IMR-90 (cell line): ENCODE data around the gene PEX11G. TPM values are rescaled to one million over a fixed set of nuclear protein-coding genes. Genes with fewer than 3 reads are reported as not detected.
A peak's percentile ranks its signal among the peaks of the same experiment; 100 is the strongest.

Experiments used
- ATAC-seq: fragments of 200-7000 bp; cut with Tn5 transposase; 2 replicates; pipeline ENCODE4 v1.9.1; 2020; ENCODE audit warnings: low read depth, mild to moderate bottlenecking, moderate library complexity
- BruUV-seq: library from RNA; stranded (reverse); fragments of 400-500 nt; replicated peaks from 2 replicates; lab custom pipeline; 2021; lab: Mats Ljungman, UMichigan
- CTCF ChIA-PET: fragments of 300-600 bp; formaldehyde crosslinking; extraction: SDS; loops from one replicate; lab custom pipeline; 2021; ENCODE audit warnings: antibody characterized with exemption; lab: Yijun Ruan, JAX
- POLR2A ChIA-PET: fragments of 300-600 bp; sonication (Branson Sonifier 250); formaldehyde crosslinking; loops from one replicate; lab custom pipeline; 2022; ENCODE audit warnings: antibody characterized with exemption; ENCODE audit not compliant: unreplicated experiment; lab: Charles Lee
- DNase-seq: peaks from one replicate; pipeline ENCODE4 v3.0.0; 2013
- H2AFZ ChIP-seq: replicated peaks from 2 replicates; pipeline ENCODE3; 2013; ENCODE audit warnings: low read length, mild to moderate bottlenecking; ENCODE audit not compliant: poor library complexity
- H2AK5ac ChIP-seq: 2 replicates; pipeline ENCODE4 v1.6.1; 2013; ENCODE audit warnings: low read depth, low read length, inconsistent platforms
- H2AK9ac ChIP-seq: replicated peaks from 2 replicates; pipeline ENCODE3; 2013; ENCODE audit warnings: mild to moderate bottlenecking, low read depth, low read length, moderate library complexity; ENCODE audit not compliant: poor library complexity
- H2BK120ac ChIP-seq: 2 replicates; pipeline ENCODE4 v1.6.1; 2013; ENCODE audit warnings: low read depth, low read length, inconsistent platforms
- H2BK15ac ChIP-seq: 3 replicates; pipeline ENCODE4 v1.6.1; 2013; ENCODE audit warnings: low read depth, low read length, inconsistent platforms
- H2BK20ac ChIP-seq: 2 replicates; pipeline ENCODE4 v1.6.1; 2013; ENCODE audit warnings: low read depth, mild to moderate bottlenecking, inconsistent platforms, low read length, moderate library complexity
- H2BK5ac ChIP-seq: 2 replicates; pipeline ENCODE4 v1.6.1; 2013; ENCODE audit warnings: mild to moderate bottlenecking, low read depth, low read length, inconsistent platforms; ENCODE audit not compliant: poor library complexity, severe bottlenecking
- H3K14ac ChIP-seq: replicated peaks from 2 replicates; pipeline ENCODE4 v1.6.1; 2013; ENCODE audit warnings: low read depth, low read length, inconsistent platforms
- H3K18ac ChIP-seq: 2 replicates; pipeline ENCODE4 v1.6.1; 2013; ENCODE audit warnings: low read depth, low read length, control low read depth
- H3K23ac ChIP-seq: 2 replicates; pipeline ENCODE4 v1.6.1; 2013; ENCODE audit warnings: low read depth, low read length, inconsistent platforms
- H3K27ac ChIP-seq: 2 replicates; pipeline ENCODE4 v1.5.1; 2013; ENCODE audit warnings: mild to moderate bottlenecking, control low read depth, low read length; ENCODE audit not compliant: insufficient read depth
- H3K27me3 ChIP-seq: 2 replicates; pipeline ENCODE4 v1.6.1; 2013; ENCODE audit warnings: low read length; ENCODE audit not compliant: control insufficient read depth, insufficient read depth
- H3K36me3 ChIP-seq: 2 replicates; pipeline ENCODE4 v1.6.1; 2013; ENCODE audit warnings: low read length, mixed read lengths; ENCODE audit not compliant: control insufficient read depth, insufficient read depth
- H3K4ac ChIP-seq: 2 replicates; pipeline ENCODE4 v1.6.1; 2013; ENCODE audit warnings: low read depth, low read length, inconsistent platforms
- H3K4me1 ChIP-seq: 2 replicates; pipeline ENCODE4 v1.6.1; 2013; ENCODE audit warnings: low read length, mixed read lengths; ENCODE audit not compliant: control insufficient read depth, insufficient read depth
- H3K4me2 ChIP-seq: 2 replicates; pipeline ENCODE4 v1.6.1; 2013; ENCODE audit warnings: low read depth, mild to moderate bottlenecking, control low read depth, low read length, moderate library complexity
- H3K4me3 ChIP-seq: 2 replicates; pipeline ENCODE4 v1.5.1; 2013; ENCODE audit warnings: low read depth, mild to moderate bottlenecking, control low read depth, low read length, moderate library complexity; ENCODE audit not compliant: insufficient read depth
- H3K56ac ChIP-seq: 2 replicates; pipeline ENCODE4 v1.6.1; 2013; ENCODE audit warnings: low read length, inconsistent platforms; ENCODE audit not compliant: insufficient read depth; ENCODE audit errors: extremely low read depth
- H3K79me1 ChIP-seq, 2 experiments: 2 replicates each; pipeline ENCODE4 v1.6.1; 2013; ENCODE audit warnings: low read length in 2 of 2, inconsistent platforms in 1 of 2, low read depth in 1 of 2
- H3K9ac ChIP-seq: 2 replicates; pipeline ENCODE4 v1.6.1; 2013; ENCODE audit warnings: low read depth, low read length, control low read depth
- H3K9me1 ChIP-seq: 2 replicates; pipeline ENCODE4 v1.6.1; 2013; ENCODE audit warnings: low read length, inconsistent platforms; ENCODE audit not compliant: insufficient read depth
- H3K9me3 ChIP-seq: 2 replicates; pipeline ENCODE4 v1.6.1; 2013; ENCODE audit warnings: low read length; ENCODE audit not compliant: control insufficient read depth, insufficient read depth
- H4K20me1 ChIP-seq: 2 replicates; pipeline ENCODE4 v1.6.1; 2013; ENCODE audit warnings: low read length, inconsistent platforms; ENCODE audit not compliant: insufficient read depth
- H4K5ac ChIP-seq: 2 replicates; pipeline ENCODE4 v1.6.1; 2013; ENCODE audit warnings: mild to moderate bottlenecking, low read depth, low read length, control low read depth
- H4K8ac ChIP-seq, 2 experiments: 2 replicates each; pipeline ENCODE4 v1.6.1; 2013; ENCODE audit warnings: low read depth in 2 of 2, low read length in 2 of 2, control low read depth in 1 of 2, inconsistent platforms in 1 of 2
- H4K91ac ChIP-seq: 2 replicates; pipeline ENCODE4 v1.6.1; 2013; ENCODE audit warnings: low read depth, low read length, inconsistent platforms; ENCODE audit not compliant: insufficient read depth
- BHLHE40 ChIP-seq: fragments of 150-350 bp; IDR thresholded peaks from 2 replicates; pipeline ENCODE4 v1.6.1; 2016; ENCODE audit warnings: mild to moderate bottlenecking, low read depth, low read length
- CEBPB ChIP-seq: IDR thresholded peaks from 2 replicates; pipeline ENCODE4 v1.6.1; 2012; ENCODE audit warnings: low read depth, low read length, improper control_type of control experiment
- CHD1 ChIP-seq: IDR thresholded peaks from 2 replicates; pipeline ENCODE4 v1.6.1; 2012; ENCODE audit warnings: low read depth, low read length, improper control_type of control experiment
- CTCF ChIP-seq: conservative IDR thresholded peaks from 2 replicates; pipeline ENCODE4 v1.5.1; 2012; ENCODE audit warnings: mild to moderate bottlenecking, low read depth, low read length, improper control_type of control experiment
- ELK1 ChIP-seq: fragments of 150-350 bp; IDR thresholded peaks from 2 replicates; pipeline ENCODE4 v1.6.1; 2016; ENCODE audit warnings: low read depth, mild to moderate bottlenecking, low read length, moderate library complexity, borderline replicate concordance
- FOS ChIP-seq: fragments of 150-350 bp; IDR thresholded peaks from 2 replicates; pipeline ENCODE4 v1.6.1; 2016; ENCODE audit warnings: low read depth, low read length
- MAFK ChIP-seq: IDR thresholded peaks from 2 replicates; pipeline ENCODE4 v1.6.1; 2012; ENCODE audit warnings: low read depth, low read length, improper control_type of control experiment
- MAZ ChIP-seq: IDR thresholded peaks from 2 replicates; pipeline ENCODE4 v1.6.1; 2012; ENCODE audit warnings: low read depth, mild to moderate bottlenecking, low read length, improper control_type of control experiment, moderate library complexity, borderline replicate concordance
- MXI1 ChIP-seq: IDR thresholded peaks from 2 replicates; pipeline ENCODE4 v1.6.1; 2012; ENCODE audit warnings: low read depth, mild to moderate bottlenecking, low read length, moderate library complexity, borderline replicate concordance
- NFE2L2 ChIP-seq: fragments of 150-350 bp; IDR thresholded peaks from 2 replicates; pipeline ENCODE4 v1.6.1; 2016; ENCODE audit warnings: low read depth, mild to moderate bottlenecking, low read length
- POLR2A ChIP-seq: IDR thresholded peaks from 2 replicates; pipeline ENCODE4 v1.6.1; 2012; ENCODE audit warnings: mild to moderate bottlenecking, low read depth, low read length
- RAD21 ChIP-seq: IDR thresholded peaks from 2 replicates; pipeline ENCODE4 v1.6.1; 2012; ENCODE audit warnings: low read length, improper control_type of control experiment
- RCOR1 ChIP-seq: IDR thresholded peaks from 2 replicates; pipeline ENCODE4 v1.6.1; 2012; ENCODE audit warnings: mild to moderate bottlenecking, low read length, improper control_type of control experiment; ENCODE audit not compliant: insufficient replicate concordance
- RFX5 ChIP-seq: IDR thresholded peaks from 2 replicates; pipeline ENCODE4 v1.8.0; 2012; ENCODE audit warnings: low read depth, mild to moderate bottlenecking, low read length, moderate library complexity
- SMC3 ChIP-seq: fragments of 150-350 bp; IDR thresholded peaks from 2 replicates; pipeline ENCODE4 v1.6.1; 2016; ENCODE audit warnings: low read depth, mild to moderate bottlenecking, antibody characterized with exemption, low read length, moderate library complexity
- WGBS, 2 experiments: methylation state at CpG; one replicate each; pipeline versions ENCODE4 v1.1.5 to v1.1.7; 2013; ENCODE audit warnings: missing lambda C conversion rate in 2 of 2; ENCODE audit not compliant: insufficient read length in 1 of 2; ENCODE audit errors: extremely low coverage in 2 of 2; 5-methylcytosine and 5-hydroxymethylcytosine counted together
- dilution Hi-C: fragments of 300-500 bp; cut with HindIII; formaldehyde crosslinking; loops from one replicate; pipeline ENCODE4 v1.14.3; 2018; ENCODE audit warnings: low sequenced_read_pairs; ENCODE audit not compliant: unreplicated experiment
- in situ Hi-C: fragments of 300-500 bp; cut with MboI; formaldehyde crosslinking; loops from 3 replicates; pipeline ENCODE4 v1.14.3; 2019; ENCODE audit warnings: low sequenced_read_pairs, inconsistent platforms, mixed read lengths
- intact Hi-C: fragments of 100-400 bp; cut with micrococcal nuclease; formaldehyde crosslinking; loops from 2 replicates; pipeline ENCODE4 v1.10.0; 2022
- polyA plus RNA-seq, 3 experiments: library from polyadenylated mRNA; depleted of rRNA; stranded (reverse); fragments of >200 nt; gene quantifications; 2 replicates each; pipeline ENCODE4 v1.2.3, GENCODE V29; 2012; ENCODE audit warnings: low replicate concordance in 1 of 3
- total RNA-seq: library from RNA; depleted of rRNA; stranded (reverse); fragments of >200 nt; gene quantifications from 2 replicates; pipeline ENCODE4 v1.2.3, GENCODE V29; 2012
- TF ChIP-seq, protein P1 (sequence below): fragments of 150-350 bp; IDR thresholded peaks from 2 replicates; pipeline ENCODE4 v1.6.1; 2017; ENCODE audit warnings: mild to moderate bottlenecking, antibody characterized with exemption, low read length, low read depth

The PEX11G gene
- total and polyA plus RNA-seq, 2 of the 4 experiments (the other 2 are of a cell fraction): 0.72 to 1.7 TPM

DNA sequence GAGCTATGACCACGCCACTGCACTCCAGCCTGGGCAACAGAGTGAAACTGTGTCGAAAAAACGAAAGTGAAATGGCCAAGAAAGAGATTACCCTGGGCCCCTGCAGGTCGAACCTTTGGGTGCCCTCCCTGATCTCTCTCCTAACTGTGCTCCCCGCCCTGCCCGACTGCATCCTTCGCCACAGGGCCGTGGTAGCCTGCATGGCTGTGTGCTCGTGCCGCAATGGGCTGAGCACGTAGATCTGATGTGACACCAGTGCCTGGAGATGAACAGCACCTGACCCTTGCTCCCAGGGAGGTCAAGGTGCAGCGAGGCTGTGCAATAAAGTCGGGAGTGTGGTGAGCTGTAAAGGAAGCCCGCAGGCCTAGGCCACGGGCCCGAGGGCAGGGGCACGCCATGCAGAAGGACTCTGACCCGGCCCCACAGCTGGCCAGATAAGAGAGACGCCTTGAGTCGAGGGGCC, 60.2 kb downstream of the PEX11G start:
- no peak overlapping the region for H4K91ac ChIP-seq
- H2BK120ac ChIP-seq: no peak overlapping the region
- POLR2A ChIA-PET: no interaction called here
- no peak overlapping the region for H2AFZ ChIP-seq
- H3K18ac ChIP-seq: no peak overlapping the region
- no peak overlapping the region for H3K14ac ChIP-seq
- H3K4me2 ChIP-seq: no peak overlapping the region
- no peak overlapping the region for H2BK5ac ChIP-seq
- WGBS, 2 experiments: 93% methylated on average over 17 of the region's 20 CpGs; no CpG with 5 or more reads in 1 of the 2 experiments
- no peaks in the 10 kb centered on the region for H3K27me3 ChIP-seq
- TF ChIP-seq MAFK: no peak
- TF ChIP-seq RAD21: no peak
- no peak for TF ChIP-seq BHLHE40
- TF ChIP-seq RCOR1: no peak
- no peak for TF ChIP-seq SMC3
- TF ChIP-seq MXI1: no peak
- TF ChIP-seq CTCF: no peak
- no peak for TF ChIP-seq POLR2A
- TF ChIP-seq RFX5: no peak
- no peak for TF ChIP-seq CHD1
- TF ChIP-seq NFE2L2: no peak
- no peak for TF ChIP-seq MAZ
- TF ChIP-seq FOS: no peak
- TF ChIP-seq, protein P1, sequence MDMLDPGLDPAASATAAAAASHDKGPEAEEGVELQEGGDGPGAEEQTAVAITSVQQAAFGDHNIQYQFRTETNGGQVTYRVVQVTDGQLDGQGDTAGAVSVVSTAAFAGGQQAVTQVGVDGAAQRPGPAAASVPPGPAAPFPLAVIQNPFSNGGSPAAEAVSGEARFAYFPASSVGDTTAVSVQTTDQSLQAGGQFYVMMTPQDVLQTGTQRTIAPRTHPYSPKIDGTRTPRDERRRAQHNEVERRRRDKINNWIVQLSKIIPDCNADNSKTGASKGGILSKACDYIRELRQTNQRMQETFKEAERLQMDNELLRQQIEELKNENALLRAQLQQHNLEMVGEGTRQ: no peak
- no peak for TF ChIP-seq ELK1
- TF ChIP-seq CEBPB: no peak
- H4K20me1 ChIP-seq: peaks cover 19% of the 10 kb centered on the region
- no peak overlapping the region for H3K23ac ChIP-seq
- CTCF ChIA-PET: no interaction called here
- H3K4me1 ChIP-seq: peaks cover 2% of the 10 kb centered on the region
- no peaks in the 10 kb centered on the region for H3K9me3 ChIP-seq
- H3K4ac ChIP-seq: no peak overlapping the region
- ATAC-seq (no peak), DNase-seq (no peak)
- H2AK9ac ChIP-seq: peak overlapping the region; percentile 50
- intact Hi-C loops (no loop called here), in situ Hi-C loops (no loop called here), dilution Hi-C loops (no loop called here)
- H3K27ac ChIP-seq: no peak overlapping the region
- no peak overlapping the region for H3K9ac ChIP-seq
- no peak overlapping the region for H3K4me3 ChIP-seq
- H3K9me1 ChIP-seq: peaks cover 6% of the 10 kb centered on the region; the same call in 1 of the 2 replicates
- BruUV-seq: no TSS peak
- H3K79me1 ChIP-seq: peaks cover 14 to 21% of the 10 kb centered on the region in 2 experiments
- H3K36me3 ChIP-seq: no peaks in the 10 kb centered on the region
- no peak overlapping the region for H4K5ac ChIP-seq
- H2BK20ac ChIP-seq: no peak overlapping the region
- H2BK15ac ChIP-seq: no peak overlapping the region
- H4K8ac ChIP-seq: no peak overlapping the region
- peak overlapping the region; percentile 86; the same call in 1 of the 2 replicates for H2AK5ac ChIP-seq
- H3K56ac ChIP-seq: no peak overlapping the region
